ENCODE measurements around the gene ARFGAP1.
"Not testable (repeated sequence)": the region's sequence is repeated elsewhere in the genome, so short reads cannot be mapped to it uniquely, and the experiment has no call there.

The ARFGAP1 gene

DNA sequence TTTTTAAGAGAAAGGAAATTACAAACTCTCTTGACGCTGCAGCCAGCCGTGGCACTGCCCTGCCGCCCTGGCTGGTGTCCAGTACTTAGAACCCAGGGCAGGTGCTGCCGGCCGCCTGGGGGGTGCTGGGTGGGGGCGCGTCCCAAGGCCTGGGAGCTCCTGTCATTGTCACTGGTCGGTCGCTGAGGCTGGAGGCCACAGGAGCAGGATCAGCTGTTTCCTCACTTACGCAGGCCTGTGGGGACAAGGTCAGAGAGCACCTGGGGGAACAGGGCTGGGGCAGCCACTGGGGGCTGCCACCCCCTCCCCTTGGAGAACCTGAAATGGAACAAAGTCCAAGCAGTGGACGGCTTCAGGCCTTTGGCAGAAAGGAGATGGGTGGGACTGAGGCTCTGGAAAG lies 31.3 kb upstream of the ARFGAP1 start:
- DNase-seq: no peak

DNA sequence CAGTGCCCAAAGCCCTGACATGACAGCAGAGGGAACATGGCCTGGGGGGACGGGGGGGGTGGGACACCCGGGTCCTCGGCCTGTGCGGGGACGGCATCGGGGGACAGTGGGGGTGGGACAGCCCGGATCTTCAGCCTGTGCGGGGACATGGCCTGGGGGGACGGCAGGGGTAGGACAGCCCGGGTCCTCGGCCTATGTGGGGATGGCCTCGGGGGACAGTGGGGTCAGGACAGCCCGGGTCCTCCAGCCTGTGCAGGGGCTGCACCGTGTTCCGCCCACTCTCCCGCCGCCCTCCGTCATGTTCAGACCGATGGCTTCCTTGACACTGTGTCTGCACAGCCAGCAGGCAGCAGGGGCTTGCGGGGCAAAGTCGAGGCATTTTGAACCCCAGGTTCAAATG lies 29.9 kb upstream of the ARFGAP1 start:
- no peak for DNase-seq

DNA sequence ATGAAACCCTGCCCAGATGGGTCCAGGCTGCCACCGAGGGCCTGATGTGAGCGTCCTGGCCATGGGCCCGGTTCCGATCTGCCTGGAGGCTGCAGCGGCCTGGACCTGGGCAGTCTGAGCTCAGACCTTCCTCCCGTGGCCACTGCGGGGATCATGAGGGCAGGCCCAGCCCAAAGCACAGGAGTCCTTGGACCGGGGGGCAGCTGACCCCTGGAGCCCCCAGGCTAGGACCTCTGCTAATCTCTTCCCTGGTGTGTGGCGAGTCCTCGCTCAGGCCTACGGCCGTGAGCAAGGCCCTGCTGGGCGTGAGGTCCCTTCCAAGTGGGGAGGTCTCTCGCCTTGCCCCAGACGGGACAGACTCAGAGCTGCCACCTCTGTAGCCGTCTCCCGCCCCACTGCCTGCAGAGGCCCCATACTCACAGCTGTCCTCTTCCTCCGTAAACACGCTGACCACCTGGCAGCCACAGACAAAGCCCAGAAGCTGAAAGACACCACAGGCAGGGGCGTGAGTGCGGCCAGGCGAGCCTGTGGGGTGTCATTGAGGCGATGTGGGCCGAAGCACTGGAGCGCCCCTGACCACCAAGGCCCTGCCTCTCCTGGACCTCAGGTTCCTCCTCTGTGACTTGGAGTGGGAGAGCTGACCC lies 28.9 kb upstream of the ARFGAP1 start:
- DNase-seq: no peak

DNA sequence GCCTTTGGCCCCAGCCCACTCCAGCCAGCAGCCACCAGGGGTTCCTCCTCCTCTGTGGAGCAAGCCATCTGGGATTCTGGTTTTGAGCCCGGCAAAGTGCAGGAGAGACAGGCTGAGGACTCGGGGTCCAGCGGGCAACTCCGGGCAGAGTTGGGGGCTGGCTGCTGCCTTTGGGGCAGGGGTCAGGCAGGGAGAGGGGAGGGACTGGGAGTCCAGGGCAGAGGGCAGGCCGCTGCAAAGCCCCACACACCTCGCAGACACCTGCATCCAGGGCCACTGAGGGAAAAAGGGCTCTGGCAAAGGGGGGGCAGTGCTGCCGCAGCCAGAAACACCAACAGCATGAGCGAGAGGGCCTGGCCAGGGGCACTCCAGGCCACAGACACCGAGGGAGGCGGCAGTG lies 28.1 kb upstream of the ARFGAP1 start:
- DNase-seq: no peak

DNA sequence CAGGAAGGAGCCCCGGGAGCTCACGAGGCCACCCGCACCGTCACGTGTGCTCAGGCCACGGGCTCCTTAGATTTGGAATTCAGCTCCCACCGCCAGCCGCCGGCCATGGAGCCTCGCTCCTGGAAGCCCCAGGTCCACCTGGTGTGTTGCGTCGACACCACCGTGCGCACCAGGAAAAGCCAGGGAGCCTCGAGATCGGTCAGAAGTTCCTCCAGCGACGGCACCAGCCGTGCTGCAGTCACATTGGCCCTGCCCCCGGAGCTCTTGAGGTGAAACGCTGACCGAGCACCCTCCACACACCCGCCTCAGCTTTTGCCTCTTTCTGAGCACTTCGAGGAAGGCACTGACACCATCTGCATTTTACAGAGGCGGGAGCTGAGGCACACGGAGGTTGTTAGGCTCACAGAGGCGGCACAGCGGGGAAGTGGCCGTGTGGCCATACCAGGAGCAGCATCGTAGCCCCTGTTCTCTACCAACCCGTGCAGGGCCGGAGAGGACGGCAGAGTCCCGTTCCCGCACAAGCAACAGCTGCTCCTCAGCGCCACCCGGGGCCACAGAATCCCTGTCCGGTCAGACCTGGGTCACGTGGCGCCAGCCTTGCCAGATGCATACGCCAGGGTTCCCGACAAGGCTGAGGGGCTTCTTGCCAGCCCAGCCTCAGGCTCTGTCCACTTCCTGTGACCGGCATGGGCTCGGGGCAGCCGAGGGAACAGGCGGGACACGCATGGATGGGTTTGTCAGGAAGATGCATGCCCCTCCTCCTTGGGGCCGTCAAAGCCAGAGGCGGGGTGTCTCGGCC lies 25.9 kb upstream of the ARFGAP1 start:
- DNase-seq: no peak

DNA sequence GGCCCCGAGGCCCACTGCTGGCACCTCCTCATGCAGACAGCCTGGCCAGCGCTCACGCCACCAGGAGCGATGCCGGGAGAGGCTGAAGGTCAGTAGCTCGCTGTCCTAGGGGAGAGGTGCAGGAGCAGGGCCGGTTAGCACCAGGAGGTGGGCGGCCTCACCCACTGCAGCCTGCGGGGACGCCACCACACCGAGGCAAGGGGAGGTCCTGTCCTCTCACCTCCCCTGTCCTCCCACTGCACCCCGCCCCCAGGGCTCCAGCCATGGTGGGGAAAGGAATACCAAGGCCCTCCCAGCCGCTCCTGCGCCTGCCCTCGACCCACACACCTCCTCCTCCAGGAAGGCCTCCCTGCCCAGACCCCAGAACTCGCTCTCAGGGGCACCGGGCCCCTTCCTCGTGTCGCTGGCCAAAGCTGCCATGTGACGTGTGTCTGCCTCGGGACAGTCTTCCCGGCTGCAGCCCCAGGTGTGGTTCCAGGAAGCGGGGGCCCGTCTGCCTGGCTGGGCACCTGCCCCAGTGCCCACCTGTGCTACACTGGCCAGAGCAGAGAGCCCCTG lies 24.9 kb upstream of the ARFGAP1 start:
- no peak for DNase-seq

DNA sequence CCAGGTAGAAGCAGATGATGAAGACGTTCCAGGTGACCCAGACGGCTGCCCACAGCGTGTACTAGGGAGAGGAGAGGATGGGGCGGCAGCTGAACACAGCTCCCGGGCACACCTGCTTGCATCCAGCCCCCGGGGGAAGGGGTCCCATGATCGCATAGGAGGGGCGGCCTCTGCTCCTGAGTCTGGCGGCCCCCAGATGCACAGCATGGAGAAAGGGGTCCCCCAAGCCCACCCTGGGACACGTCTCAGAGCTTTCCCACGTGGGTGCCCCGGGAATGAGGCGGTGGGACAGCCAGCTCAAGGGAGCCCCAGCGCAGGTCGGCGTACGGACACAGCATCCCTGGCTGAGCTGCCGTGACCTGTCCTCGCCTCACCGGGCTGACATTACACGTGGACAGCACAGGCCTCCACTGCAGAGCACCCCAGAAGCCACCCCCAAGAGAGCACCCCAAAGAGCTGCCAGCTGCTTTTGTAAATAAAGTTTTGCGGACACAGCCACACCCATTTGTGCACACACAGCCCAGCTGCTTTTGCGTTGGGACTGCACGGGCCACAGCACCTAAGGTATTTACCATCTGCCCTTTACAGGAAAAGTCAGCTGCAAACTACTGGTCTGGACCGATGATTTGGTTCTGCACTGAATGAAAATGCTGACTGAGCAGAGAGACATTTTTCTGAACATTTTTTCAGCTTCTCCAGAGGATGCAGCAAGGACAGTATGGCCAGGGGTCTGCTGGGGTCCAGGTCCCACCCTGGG lies 23.6 kb upstream of the ARFGAP1 start:
- no peak for DNase-seq

DNA sequence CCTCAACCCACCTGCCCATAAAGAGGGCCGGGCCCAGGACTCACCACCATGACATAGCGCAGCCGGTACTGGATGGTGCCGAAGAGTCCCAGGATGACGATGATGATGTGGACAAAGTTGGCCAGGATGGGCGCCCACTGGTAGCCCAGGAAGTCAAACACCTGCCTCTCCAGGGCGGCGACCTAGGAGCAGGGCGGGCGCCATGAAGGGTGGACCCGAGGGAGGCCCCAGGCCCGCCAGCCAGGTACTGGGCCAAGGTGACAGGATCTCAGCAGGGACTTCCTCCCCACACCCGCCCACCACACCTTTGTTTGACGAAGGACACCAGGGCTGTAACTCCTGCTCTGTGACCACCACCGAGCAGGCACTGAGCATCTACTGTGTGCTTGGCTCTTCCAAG lies 22.7 kb upstream of the ARFGAP1 start:
- no peak for DNase-seq

DNA sequence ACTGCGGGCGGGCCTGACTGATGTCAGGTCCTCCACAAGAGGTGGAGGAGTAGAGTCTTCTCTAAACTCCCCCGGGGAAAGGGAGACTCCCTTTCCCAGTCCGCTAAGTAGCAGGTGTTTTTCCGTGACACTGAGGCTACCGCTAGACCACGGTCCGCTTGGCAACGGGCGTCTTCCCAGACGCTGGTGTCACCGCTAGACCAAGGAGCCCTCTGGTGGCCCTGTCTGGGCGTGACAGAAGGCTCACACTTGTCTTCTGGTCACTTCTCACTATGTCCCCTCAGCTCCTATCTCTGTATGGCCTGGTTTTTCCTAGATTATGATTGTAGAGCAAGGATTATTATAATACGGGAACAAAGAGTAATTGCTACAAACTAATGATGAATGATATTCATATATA lies 21.3 kb upstream of the ARFGAP1 start:
- not testable (repeated sequence) for DNase-seq

DNA sequence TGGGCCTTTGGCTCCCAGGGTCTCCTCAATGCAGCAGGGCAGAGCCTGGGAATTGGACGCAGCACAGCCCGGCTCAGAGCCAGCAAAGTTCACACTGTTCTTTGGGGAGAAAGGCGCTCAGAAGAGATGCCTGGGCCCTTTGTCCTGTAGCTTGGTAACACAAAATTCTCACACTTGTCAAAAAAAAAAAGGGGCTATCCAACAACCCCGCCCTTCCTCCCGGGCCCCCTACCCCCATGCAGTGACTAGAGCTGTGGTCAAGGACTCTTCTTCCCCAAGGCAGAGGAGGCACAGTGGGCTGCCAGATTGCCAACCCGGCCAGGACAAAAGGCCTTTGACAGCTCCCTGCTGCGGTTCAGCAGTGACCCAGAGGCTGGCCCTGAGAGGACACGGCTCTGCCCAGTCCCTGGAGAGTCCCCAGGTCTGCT lies 20.3 kb upstream of the ARFGAP1 start:
- no peak for DNase-seq

DNA sequence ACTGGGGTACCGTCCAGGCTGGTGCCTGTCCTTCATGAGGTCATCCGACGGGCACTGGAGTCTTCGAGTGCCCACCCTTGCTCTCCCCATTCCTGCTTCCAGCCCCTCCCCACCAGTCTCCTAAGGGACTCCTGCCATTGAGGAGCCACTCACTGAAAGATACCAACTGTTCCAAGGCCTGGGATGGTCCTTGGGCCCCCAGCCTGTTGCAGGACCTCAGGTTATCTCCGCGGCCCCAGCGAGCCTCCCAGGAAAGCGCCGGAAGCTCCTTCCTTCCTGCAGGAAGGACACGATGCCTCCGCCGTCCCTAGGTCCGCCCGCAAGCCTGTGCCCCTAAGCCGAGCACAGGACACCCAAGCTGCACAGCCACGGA lies 19.6 kb upstream of the ARFGAP1 start:
- DNase-seq: no peak

DNA sequence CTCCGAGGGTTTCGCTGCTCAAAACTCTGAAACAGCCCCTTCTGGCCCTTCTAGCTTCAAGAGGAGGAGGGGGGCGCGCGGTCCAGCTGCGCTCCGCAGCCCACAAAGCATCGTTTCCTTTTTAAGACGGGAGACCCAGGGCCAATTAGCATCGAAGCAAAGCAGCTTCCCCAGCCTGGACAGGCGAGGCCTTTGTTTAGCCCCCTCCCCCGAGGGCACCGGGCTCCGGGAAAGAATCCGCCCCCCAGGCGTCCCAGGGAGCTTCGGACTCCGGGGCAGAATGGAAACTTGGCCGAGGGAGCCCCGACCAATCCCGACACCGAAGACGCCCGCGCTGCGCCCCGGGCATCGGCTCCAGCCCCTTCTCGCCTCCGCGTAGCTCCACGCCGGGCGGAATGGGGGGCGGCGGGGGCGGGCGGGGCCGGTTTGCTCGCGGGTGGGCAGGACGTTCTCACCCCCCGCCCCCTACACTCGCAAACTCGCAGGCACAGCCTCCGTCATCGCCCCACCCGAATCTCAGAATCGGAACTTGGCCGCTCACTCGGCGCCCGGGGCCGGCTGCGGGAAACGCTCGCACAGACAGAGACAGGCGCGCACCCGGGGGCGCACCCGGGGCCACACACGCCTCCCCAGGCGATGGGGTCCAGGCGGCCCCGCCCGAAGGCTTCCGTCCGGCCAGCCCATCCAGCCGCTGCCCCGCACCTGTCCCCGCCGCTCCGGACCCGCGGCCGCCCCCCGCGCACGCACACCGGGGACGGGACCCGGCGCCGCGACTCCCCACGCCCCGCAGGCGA lies 19.0 kb upstream of the ARFGAP1 start:
- no peak for DNase-seq

DNA sequence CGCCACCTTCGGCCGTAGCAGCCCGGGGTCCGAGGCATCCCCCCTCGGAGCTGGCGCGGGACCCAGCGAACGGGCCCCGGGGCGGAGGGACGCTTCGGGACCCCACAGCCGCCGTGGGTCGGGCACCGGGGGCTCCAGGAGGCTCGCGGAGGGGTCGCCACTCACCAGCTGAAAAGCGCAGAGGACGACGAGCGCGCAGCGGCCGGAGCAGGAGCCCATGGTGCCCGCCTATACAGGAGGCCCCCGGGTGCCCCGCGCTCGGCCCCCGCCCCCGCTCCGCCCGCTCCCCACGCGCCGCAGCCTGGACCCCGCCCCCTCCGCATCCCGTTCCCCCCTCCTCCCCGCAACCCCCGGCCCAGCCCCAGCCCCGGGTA lies 18.4 kb upstream of the ARFGAP1 start, which contains the start of gene NKAIN4:
TSS of gene NKAIN4 (minus strand) at position 232 of the 374 bp plus-strand sequence. CDS start at position 219, 13 bp downstream.
- DNase-seq: no peak

DNA sequence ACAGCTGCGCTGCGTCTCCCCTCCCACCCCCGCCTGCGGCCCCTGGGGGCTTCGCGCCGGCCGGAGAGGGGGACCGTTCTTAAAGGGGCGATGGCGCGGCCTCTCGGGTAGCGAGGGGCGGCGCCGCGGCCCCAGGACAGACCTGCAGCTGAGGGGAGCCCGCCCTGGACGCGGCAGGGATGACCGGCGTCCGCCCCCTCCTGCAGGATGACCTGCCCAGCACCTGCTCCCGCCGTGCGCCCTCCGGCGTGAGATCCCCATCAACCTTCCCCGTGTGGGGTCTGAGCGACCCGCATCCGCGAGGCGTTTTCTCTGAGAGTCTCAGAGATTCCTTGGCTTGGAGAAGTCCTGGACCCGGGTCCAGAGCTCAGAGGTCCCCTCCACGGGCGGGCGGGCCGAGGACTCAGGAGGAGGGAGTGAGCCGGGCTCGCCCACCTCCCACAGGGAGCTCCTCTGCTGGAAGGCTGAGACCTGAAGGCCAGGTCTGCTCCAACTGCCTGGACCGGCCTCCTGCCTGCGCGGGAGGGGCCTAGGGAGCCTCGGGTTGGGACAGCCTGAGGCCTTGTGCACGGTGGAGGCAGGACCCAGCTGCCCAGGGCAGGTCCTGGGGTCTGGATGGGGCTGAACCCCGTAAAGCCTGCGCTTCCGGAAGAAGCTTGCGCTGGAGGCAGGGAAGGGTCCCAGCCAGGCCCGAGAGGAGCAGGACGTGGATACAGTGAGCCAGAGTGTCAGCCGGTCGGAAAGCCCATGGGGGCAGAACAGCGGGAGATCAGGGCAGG lies 17.8 kb upstream of the ARFGAP1 start:
- DNase-seq: no peak

DNA sequence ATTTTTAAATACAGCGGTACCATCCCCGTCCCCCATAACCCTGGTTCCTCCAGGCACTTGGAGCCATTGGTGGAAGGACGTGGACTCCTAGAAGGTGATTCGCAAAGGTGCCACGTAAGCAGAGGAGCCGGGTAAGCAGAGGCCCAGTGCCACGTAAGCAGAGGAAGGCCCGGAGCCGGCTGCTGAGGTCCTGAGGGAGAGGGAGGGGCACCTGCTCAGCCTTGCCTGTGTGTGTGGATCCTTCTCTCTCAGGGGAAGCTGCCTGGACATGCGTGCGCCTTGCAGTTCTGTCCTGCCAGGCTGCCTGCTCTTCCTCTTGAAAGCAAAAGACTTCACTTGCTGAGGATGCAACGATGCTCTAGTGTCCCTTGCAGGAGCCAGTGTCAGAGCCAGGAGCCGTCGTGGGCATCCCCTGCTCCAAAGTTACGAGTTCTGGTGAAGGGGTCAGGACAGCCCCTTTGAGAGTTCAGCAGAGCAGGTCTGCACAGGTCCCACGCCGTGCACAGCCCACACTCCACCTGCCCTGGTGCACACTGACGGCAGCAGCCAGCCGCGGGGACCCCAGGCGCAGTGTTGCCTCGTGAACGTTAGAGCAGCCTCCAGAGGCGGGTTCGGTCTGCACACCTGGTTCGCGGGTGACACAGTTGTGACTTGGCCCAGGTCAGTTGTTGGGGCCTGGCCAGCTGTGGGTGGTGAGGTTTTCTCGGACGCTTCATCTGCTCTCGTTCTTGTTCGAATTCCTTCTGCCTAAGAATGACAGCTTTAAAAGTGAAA lies 16.5 kb upstream of the ARFGAP1 start:
- DNase-seq: no peak

DNA sequence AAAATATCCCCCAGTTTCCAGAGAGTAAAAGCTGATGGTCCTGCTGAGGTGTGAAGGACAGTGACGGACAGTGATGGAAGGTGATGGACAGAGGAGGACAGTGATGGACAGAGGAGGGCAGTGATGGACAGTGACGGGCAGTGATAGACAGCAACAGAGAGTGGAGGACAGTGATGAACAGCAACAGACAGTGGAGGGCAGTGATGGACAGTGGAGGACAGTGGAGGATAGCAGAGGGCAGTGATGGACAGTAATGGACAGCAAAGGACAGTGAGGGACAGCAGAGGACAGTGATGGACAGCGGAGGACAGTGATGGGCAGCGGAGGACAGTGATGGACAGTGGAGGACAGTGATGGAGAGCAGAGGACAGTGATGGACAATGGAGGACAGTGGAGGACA lies 15.7 kb upstream of the ARFGAP1 start:
- no peak for DNase-seq

DNA sequence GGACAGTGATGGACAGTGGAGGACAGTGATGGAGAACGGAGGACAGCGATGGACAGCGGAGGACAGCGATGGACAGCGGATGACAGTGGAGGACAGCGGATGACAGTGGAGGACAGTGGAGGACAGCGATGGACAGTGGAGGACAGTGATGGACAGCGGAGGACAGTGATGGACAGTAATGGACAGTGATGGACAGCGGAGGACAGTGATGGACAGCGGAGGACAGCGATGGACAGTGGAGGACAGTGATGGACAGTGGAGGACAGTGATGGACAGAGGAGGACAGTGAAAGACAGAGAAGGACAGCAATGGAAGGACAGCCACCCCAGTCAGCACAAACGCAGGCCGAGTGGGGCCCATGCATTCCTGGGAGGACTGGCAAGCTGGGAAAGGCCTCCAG lies 15.0 kb upstream of the ARFGAP1 start:
- no peak for DNase-seq

DNA sequence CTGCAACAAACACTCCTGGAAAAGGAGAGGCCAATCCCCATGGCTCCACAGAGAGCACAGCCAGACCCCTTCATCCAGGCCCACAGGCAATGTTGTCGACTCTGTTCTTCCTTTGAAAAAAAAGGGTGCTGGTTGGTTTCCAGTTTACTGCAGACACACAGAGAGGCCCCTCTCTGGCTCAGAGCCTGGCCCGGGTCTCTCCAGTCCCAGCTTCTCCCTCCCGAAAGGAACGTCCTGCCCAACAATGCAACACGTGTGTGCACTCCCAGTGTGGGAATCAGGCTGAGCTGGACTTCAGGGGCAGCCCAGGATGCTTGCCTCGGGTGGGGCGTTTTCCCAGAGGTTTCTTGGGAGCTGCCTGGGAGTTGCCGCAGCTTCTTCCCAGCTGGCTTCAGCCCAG lies 13.8 kb upstream of the ARFGAP1 start:
- no peak for DNase-seq

DNA sequence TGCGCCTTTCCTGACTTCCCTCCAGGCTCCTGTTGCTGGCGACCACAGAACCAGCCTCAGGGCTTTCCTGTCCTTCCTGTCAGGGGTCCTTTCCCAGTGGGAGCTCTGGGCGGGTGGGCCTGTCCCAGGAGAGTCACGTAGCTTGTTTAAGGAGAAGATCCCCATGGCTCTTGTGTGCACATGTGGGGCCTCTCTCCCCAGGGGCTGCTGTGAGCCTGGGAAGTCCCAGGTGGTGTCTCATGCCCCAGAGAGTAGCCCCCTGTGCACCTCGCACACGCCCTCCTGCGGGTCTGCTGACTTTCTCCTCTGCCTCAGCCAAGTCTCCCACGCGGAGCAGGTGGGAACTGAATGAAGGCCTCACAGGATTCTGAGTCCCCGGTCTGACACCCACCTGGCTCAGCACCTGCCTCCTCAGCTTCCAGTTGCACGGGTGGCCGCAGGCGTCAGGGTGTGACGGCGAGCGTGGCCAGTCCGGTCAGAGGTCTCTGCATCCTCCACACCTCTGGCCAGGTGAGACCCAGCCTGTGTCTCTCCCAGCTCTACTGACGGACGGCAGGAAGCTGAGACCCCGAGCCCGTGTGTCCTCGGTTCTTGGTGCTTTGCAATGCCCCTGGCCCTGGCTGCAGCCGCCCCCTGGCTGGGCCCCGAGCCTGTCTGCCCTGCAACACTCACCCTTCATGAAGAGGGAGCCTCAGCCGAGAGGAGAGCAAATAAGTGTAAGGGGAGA lies 12.7 kb upstream of the ARFGAP1 start:
- no peak for DNase-seq

DNA sequence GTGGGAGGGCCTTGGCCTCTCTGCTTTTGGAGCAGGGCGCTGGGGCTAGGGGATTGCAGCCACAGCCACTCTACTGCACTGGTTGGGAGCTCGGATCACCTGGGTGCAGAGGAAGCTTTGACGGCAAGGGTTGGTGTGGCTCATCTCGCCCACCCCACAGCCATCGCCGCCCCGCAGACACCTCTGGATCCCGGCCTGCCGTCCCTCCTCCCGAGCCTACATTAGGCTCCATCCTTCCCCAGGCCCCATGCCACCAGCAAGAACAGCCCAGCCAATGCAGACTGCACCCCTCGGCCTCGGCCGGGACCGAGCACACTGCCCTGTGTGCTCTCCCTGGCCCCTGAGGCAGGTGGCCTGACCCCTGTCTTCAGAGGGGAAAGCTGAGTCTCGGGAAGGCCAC lies 12.1 kb upstream of the ARFGAP1 start:
- DNase-seq: no peak
